HepG2 (cell line): ENCODE results near the gene AKAP6. TPM values are rescaled to one million over a fixed set of nuclear protein-coding genes. Genes with fewer than 3 reads are reported as not detected.

ENCODE experiments used
- ATAC-seq: fragments of 200-7000 bp; cut with Tn5 transposase; 3 replicates; pipeline ENCODE4 v1.9.1; 2020; ENCODE audit warnings: mild to moderate bottlenecking, moderate library complexity
- BruUV-seq: library from RNA; stranded (reverse); fragments of 400-500 nt; replicated peaks from 2 replicates; lab custom pipeline; 2021; lab: Mats Ljungman, UMichigan
- CTCF ChIA-PET: fragments of 300-600 bp; formaldehyde crosslinking; extraction: SDS; loops from one replicate; lab custom pipeline; 2021; ENCODE audit warnings: low total read pairs, inconsistent platforms, low intra/inter-chr PET ratio; lab: Yijun Ruan, JAX
- POLR2A ChIA-PET: fragments of 350-600 bp; sonication (Branson Sonifier 250); formaldehyde crosslinking; loops from one replicate; lab custom pipeline; 2020; ENCODE audit warnings: antibody characterized with exemption, inconsistent platforms; lab: Yijun Ruan, JAX
- DNase-seq: peaks from one replicate; pipeline ENCODE4 v3.0.0-alpha.2; 2015; ENCODE audit warnings: low spot score
- FAIRE-seq: peaks from 3 replicates; lab custom pipeline; 2011; peaks lifted over from hg19 to GRCh38; lab: Jason Lieb, UNC
- H2AFZ ChIP-seq: one replicate; pipeline ENCODE4 v1.6.1; 2011; ENCODE audit warnings: low read length, inconsistent platforms
- H3K27ac ChIP-seq: fragments of 300-600 bp; 3 replicates; pipeline ENCODE4 v1.8.0; 2011; ENCODE audit warnings: mixed run types, mild to moderate bottlenecking, mixed read lengths, low read length, inconsistent platforms; ENCODE audit not compliant: insufficient read depth; ENCODE audit errors: extremely low read length
- H3K27me3 ChIP-seq, 2 experiments: fragments of 200-600 bp in 1 of 2; 2 replicates in 1 of 2; 3 replicates in 1 of 2; pipeline versions ENCODE4 v1.6.0 to v1.8.0; 2011; ENCODE audit warnings: low read length in 2 of 2, mild to moderate bottlenecking in 2 of 2, moderate library complexity in 2 of 2, inconsistent platforms in 1 of 2; ENCODE audit not compliant: insufficient read depth in 2 of 2, control insufficient read depth in 1 of 2
- H3K36me3 ChIP-seq, 2 experiments: fragments of 200-600 bp in 1 of 2; replicated peaks in 1 of 2; 2 replicates in 1 of 2; 3 replicates in 1 of 2; pipeline versions ENCODE4 v1.5.1 to v1.8.0; 2011; ENCODE audit warnings: low read length in 2 of 2, inconsistent platforms in 1 of 2; ENCODE audit not compliant: insufficient read depth in 2 of 2, control insufficient read depth in 1 of 2
- H3K4me1 ChIP-seq: 2 replicates; pipeline ENCODE4 v1.5.1; 2012; ENCODE audit warnings: low read length, inconsistent platforms; ENCODE audit not compliant: insufficient read depth
- H3K4me2 ChIP-seq: 2 replicates; pipeline ENCODE4 v1.6.0; 2011; ENCODE audit warnings: low read depth, low read length, inconsistent platforms
- H3K4me3 ChIP-seq, 3 experiments: fragments of 200-600 bp in 1 of 3; sonication (generic), shearing (Covaris generic) in 1 of 3; replicated peaks in 1 of 3; 2 replicates each; pipeline ENCODE4 v1.5.1; 2011 to 2016; ENCODE audit warnings: low read length in 3 of 3, inconsistent platforms in 2 of 3, low read depth in 2 of 3, mild to moderate bottlenecking in 2 of 3, control low read depth in 1 of 3, mixed read lengths in 1 of 3; ENCODE audit not compliant: insufficient read depth in 1 of 3
- H3K79me2 ChIP-seq: one replicate; pipeline ENCODE4 v1.6.1; 2011; ENCODE audit warnings: low read length, inconsistent platforms; ENCODE audit not compliant: insufficient read depth
- H3K9ac ChIP-seq: 2 replicates; pipeline ENCODE4 v1.6.0; 2011; ENCODE audit warnings: mild to moderate bottlenecking, low read depth, low read length, inconsistent platforms; ENCODE audit not compliant: insufficient read depth
- H3K9me3 ChIP-seq: 2 replicates; pipeline ENCODE4 v1.5.1; 2012; ENCODE audit warnings: mild to moderate bottlenecking, low read length
- H4K20me1 ChIP-seq: 2 replicates; pipeline ENCODE4 v1.6.0; 2011; ENCODE audit warnings: inconsistent platforms, mild to moderate bottlenecking, low read length, moderate library complexity; ENCODE audit not compliant: insufficient read depth
- FOXJ3 ChIP-seq: sonication (generic); formaldehyde crosslinking; IDR thresholded peaks from 2 replicates; pipeline ENCODE4 v1.4.0; 2020; ENCODE audit warnings: missing genetic modification reagents, mild to moderate bottlenecking, borderline replicate concordance
- HNF4A ChIP-seq: sonication (generic); formaldehyde crosslinking; IDR thresholded peaks from 2 replicates; pipeline ENCODE4 v1.4.0; 2020; ENCODE audit warnings: missing genetic modification reagents
- HNRNPK ChIP-seq: fragments of 200-400 bp; formaldehyde crosslinking; IDR thresholded peaks from 2 replicates; pipeline ENCODE4 v1.6.1; 2018; ENCODE audit warnings: low read length, low read depth, moderate library complexity, mild to moderate bottlenecking; ENCODE audit not compliant: poor library complexity, severe bottlenecking
- MTA1 ChIP-seq: sonication (generic); formaldehyde crosslinking; IDR thresholded peaks from 2 replicates; pipeline ENCODE4 v1.4.0; 2020; ENCODE audit warnings: missing genetic modification reagents, mild to moderate bottlenecking, borderline replicate concordance
- NKX3-1 ChIP-seq: sonication (generic); formaldehyde crosslinking; IDR thresholded peaks from 2 replicates; pipeline ENCODE4 v1.5.0; 2020; ENCODE audit warnings: missing genetic modification reagents
- NR3C1 ChIP-seq: sonication (generic); formaldehyde crosslinking; IDR thresholded peaks from 2 replicates; pipeline ENCODE4 v1.4.0; 2020; ENCODE audit warnings: missing genetic modification reagents
- POLR2A ChIP-seq, 2 experiments: IDR thresholded peaks; 2 replicates each; pipeline ENCODE4 v1.6.1; 2011; ENCODE audit warnings: low read depth in 2 of 2, low read length in 2 of 2, mild to moderate bottlenecking in 1 of 2, moderate library complexity in 1 of 2; ENCODE audit not compliant: insufficient read depth in 1 of 2
- REPIN1 ChIP-seq: sonication (generic); formaldehyde crosslinking; IDR thresholded peaks from 2 replicates; pipeline ENCODE4 v1.8.0; 2022; ENCODE audit warnings: missing genetic modification reagents, low read depth, mild to moderate bottlenecking, borderline replicate concordance
- RFXANK ChIP-seq: IDR thresholded peaks from 2 replicates; pipeline ENCODE4 v1.6.1; 2016
- SIX1 ChIP-seq: sonication (generic); formaldehyde crosslinking; IDR thresholded peaks from 2 replicates; pipeline ENCODE4 v1.4.0; 2020; ENCODE audit warnings: missing genetic modification reagents, borderline replicate concordance
- ZBTB10 ChIP-seq: sonication (generic); formaldehyde crosslinking; IDR thresholded peaks from 2 replicates; pipeline ENCODE4 v1.4.0; 2020; ENCODE audit warnings: missing genetic modification reagents, borderline replicate concordance
- ZFP36 ChIP-seq: fragments of 150-350 bp; IDR thresholded peaks from 2 replicates; pipeline ENCODE4 v1.6.1; 2018; ENCODE audit warnings: borderline replicate concordance, low read length, low read depth; ENCODE audit not compliant: partially characterized antibody
- ZNF607 ChIP-seq: sonication (generic); formaldehyde crosslinking; IDR thresholded peaks from 2 replicates; pipeline ENCODE4 v1.5.1; 2020; ENCODE audit warnings: missing genetic modification reagents, mild to moderate bottlenecking, borderline replicate concordance
- ZNF788 ChIP-seq: sonication (generic); formaldehyde crosslinking; IDR thresholded peaks from 2 replicates; pipeline ENCODE4 v1.5.0; 2020; ENCODE audit warnings: mild to moderate bottlenecking, missing genetic modification reagents, borderline replicate concordance
- WGBS: methylation state at CpG from one replicate; pipeline ENCODE4 v1.1.6; 2017; ENCODE audit warnings: low lambda C conversion rate; 5-methylcytosine and 5-hydroxymethylcytosine counted together
- in situ Hi-C: cut with HindIII; loops from 2 replicates; pipeline ENCODE4 v1.10.0; 2017; ENCODE audit warnings: low pct_unique_long_range_greater_than_20kb; ENCODE audit not compliant: extremely low pct_ligation_motif_present
- intact Hi-C: fragments of 100-400 bp; cut with micrococcal nuclease; formaldehyde crosslinking; loops from one replicate; pipeline ENCODE4 v1.10.0; 2022; ENCODE audit not compliant: unreplicated experiment
- polyA plus RNA-seq, 8 experiments: library from polyadenylated mRNA; depleted of rRNA in 3 of 8; stranded (reverse) in 7 of 8; unstranded in 1 of 8; fragments of >200 nt; fragmentation: Illumina TruSeq in 4 of 8; extraction: Trizol in 4 of 8; gene quantifications; 2 replicates each; pipeline versions ENCODE4 v1.2.1 to v1.2.3, GENCODE V29; 2011 to 2016; ENCODE audit warnings: low read depth in 4 of 8, missing spikeins in 1 of 8, mixed read lengths in 1 of 8; ENCODE audit not compliant: insufficient read depth in 1 of 8
- total RNA-seq, 5 experiments: library from RNA; depleted of rRNA; stranded (reverse); fragments of >200 nt; fragmentation: Illumina TruSeq; extraction: Trizol; gene quantifications; 2 replicates each; pipeline ENCODE4 v1.2.3, GENCODE V29; 2016; ENCODE audit warnings: low read depth in 1 of 5

The AKAP6 gene
- total and polyA plus RNA-seq, 2 of the 13 experiments (the other 11 are each of a cell fraction or from before 2014, with no cell fraction given) = 1.4 TPM

GRCh38 chr14:32491416-32492016 lies 162.4 kb downstream of the AKAP6 start:
- intact Hi-C loops (no loop called here), in situ Hi-C loops (no loop called here)
- 0% methylated on average over 3 of the region's 3 CpGs for WGBS
- POLR2A ChIA-PET = no interaction called here
- H3K36me3 ChIP-seq = no peaks in the 10 kb centered on the region
- CTCF ChIA-PET = no interaction called here
- no peak overlapping the region for H3K9ac ChIP-seq
- no peaks in the 10 kb centered on the region for H3K79me2 ChIP-seq
- no peaks in the 10 kb centered on the region for H4K20me1 ChIP-seq
- FAIRE-seq = no peak
- no peak for DNase-seq
- no peak overlapping the region for H3K4me3 ChIP-seq
- no peak overlapping the region for H3K27ac ChIP-seq
- no TSS peak for BruUV-seq
- no peak for ATAC-seq
- H3K4me2 ChIP-seq = no peak overlapping the region
- H3K9me3 ChIP-seq = no peaks in the 10 kb centered on the region
- H3K27me3 ChIP-seq = no peaks in the 10 kb centered on the region; a peak in 1 of 5 replicates
- TF ChIP-seq RFXANK (CRISPR knock-in tag) = no peak
- TF ChIP-seq ZNF607 = no peak
- no peak for TF ChIP-seq POLR2A (IDR thresholded peaks at IDR 0.05; ENCODE audit: insufficient read depth in 1 of 2, low read depth in 2 of 2, low read length in 2 of 2)
- no peak for TF ChIP-seq FOXJ3 (CRISPR knock-in tag)
- TF ChIP-seq NR3C1 (CRISPR knock-in tag) = no peak
- no peak for TF ChIP-seq REPIN1 (CRISPR knock-in tag)
- TF ChIP-seq HNRNPK = no peak
- no peak for TF ChIP-seq ZNF788
- TF ChIP-seq MTA1 (CRISPR knock-in tag) = no peak
- no peak for TF ChIP-seq SIX1
- TF ChIP-seq ZBTB10 (CRISPR knock-in tag) = no peak
- no peak for TF ChIP-seq HNF4A (CRISPR knock-in tag)
- TF ChIP-seq NKX3-1 (CRISPR knock-in tag) = no peak
- no peak for TF ChIP-seq ZFP36
- no peak overlapping the region for H2AFZ ChIP-seq
- H3K4me1 ChIP-seq = no peaks in the 10 kb centered on the region
